H9 (cell line): ENCODE data around the gene F3. TPM values are rescaled to one million over a fixed set of nuclear protein-coding genes. Genes with fewer than 3 reads are reported as not detected.

ENCODE experiments used
- DNase-seq: peaks from one replicate; pipeline ENCODE4 v3.0.0-alpha.2; 2017
- H2AFZ ChIP-seq: one replicate; pipeline ENCODE4 v1.6.1; 2013; ENCODE audit warnings: mild to moderate bottlenecking, low read length, control low read depth, moderate library complexity
- H2AK5ac ChIP-seq: 2 replicates; pipeline ENCODE4 v1.6.1; 2013; ENCODE audit warnings: low read length, control low read depth, mixed read lengths; ENCODE audit not compliant: insufficient read length
- H2BK120ac ChIP-seq: one replicate; pipeline ENCODE4 v1.6.1; 2013; ENCODE audit warnings: low read depth, mild to moderate bottlenecking, low read length, control low read depth, inconsistent platforms; ENCODE audit not compliant: poor library complexity, severe bottlenecking
- H2BK12ac ChIP-seq: 2 replicates; pipeline ENCODE4 v1.6.1; 2013; ENCODE audit warnings: low read length, control low read depth, mixed read lengths, low read depth; ENCODE audit not compliant: insufficient read length
- H2BK15ac ChIP-seq: 2 replicates; pipeline ENCODE4 v1.6.1; 2013; ENCODE audit warnings: low read depth, low read length, control low read depth
- H2BK20ac ChIP-seq: one replicate; pipeline ENCODE4 v1.6.1; 2013; ENCODE audit warnings: low read depth, mild to moderate bottlenecking, low read length, control low read depth, inconsistent platforms; ENCODE audit not compliant: poor library complexity, severe bottlenecking
- H2BK5ac ChIP-seq: 2 replicates; pipeline ENCODE4 v1.6.1; 2013; ENCODE audit warnings: low read length, control low read depth, mixed read lengths; ENCODE audit not compliant: insufficient read length
- H3K14ac ChIP-seq: 2 replicates; pipeline ENCODE4 v1.6.1; 2013; ENCODE audit warnings: low read length, control low read depth; ENCODE audit not compliant: insufficient read depth
- H3K18ac ChIP-seq: 2 replicates; pipeline ENCODE4 v1.6.1; 2013; ENCODE audit warnings: low read depth, mild to moderate bottlenecking, mixed read lengths, low read length, control low read depth; ENCODE audit not compliant: insufficient read length
- H3K23ac ChIP-seq: 2 replicates; pipeline ENCODE4 v1.6.1; 2013; ENCODE audit warnings: low read length, control low read depth, mixed read lengths, low read depth; ENCODE audit not compliant: insufficient read length
- H3K23me2 ChIP-seq: 2 replicates; pipeline ENCODE4 v1.6.1; 2013; ENCODE audit warnings: low read depth, mild to moderate bottlenecking, mixed read lengths, low read length, control low read depth; ENCODE audit not compliant: insufficient read length, poor library complexity, severe bottlenecking
- H3K27ac ChIP-seq: 2 replicates; pipeline ENCODE4 v1.5.1; 2013; ENCODE audit warnings: low read length, control low read depth, mixed read lengths, low read depth; ENCODE audit not compliant: insufficient read length
- H3K27me3 ChIP-seq: 2 replicates; pipeline ENCODE4 v1.6.1; 2013; ENCODE audit warnings: low read length, control low read depth, inconsistent platforms; ENCODE audit not compliant: insufficient read depth
- H3K4ac ChIP-seq: 2 replicates; pipeline ENCODE4 v1.6.1; 2013; ENCODE audit warnings: low read depth, mild to moderate bottlenecking, control low read depth, inconsistent platforms, low read length, moderate library complexity
- H3K4me1 ChIP-seq: 2 replicates; pipeline ENCODE4 v1.6.1; 2013; ENCODE audit warnings: low read length, control low read depth, inconsistent platforms; ENCODE audit not compliant: insufficient read depth
- H3K4me2 ChIP-seq: 2 replicates; pipeline ENCODE4 v1.6.1; 2013; ENCODE audit warnings: low read length, control low read depth, mixed read lengths; ENCODE audit not compliant: insufficient read length, insufficient read depth
- H3K56ac ChIP-seq: 2 replicates; pipeline ENCODE4 v1.6.1; 2013; ENCODE audit warnings: low read depth, mild to moderate bottlenecking, mixed read lengths, low read length, control low read depth; ENCODE audit not compliant: insufficient read length
- H3K79me1 ChIP-seq: 2 replicates; pipeline ENCODE4 v1.6.1; 2013; ENCODE audit warnings: low read depth, mild to moderate bottlenecking, moderate library complexity, low read length, control low read depth, inconsistent platforms; ENCODE audit not compliant: insufficient read depth, poor library complexity, severe bottlenecking
- H3K79me2 ChIP-seq: 2 replicates; pipeline ENCODE4 v1.6.1; 2013; ENCODE audit warnings: low read length, control low read depth, inconsistent platforms; ENCODE audit not compliant: insufficient read depth
- H3K9ac ChIP-seq: 2 replicates; pipeline ENCODE4 v1.6.1; 2013; ENCODE audit warnings: low read length, control low read depth, mixed read lengths; ENCODE audit not compliant: insufficient read length; ENCODE audit errors: extremely low read depth
- H3K9me3 ChIP-seq: one replicate; pipeline ENCODE4 v1.6.1; 2013; ENCODE audit warnings: low read depth, low read length, inconsistent platforms; ENCODE audit not compliant: control insufficient read depth
- H3T11ph ChIP-seq: one replicate; pipeline ENCODE4 v1.6.1; 2013; ENCODE audit warnings: mild to moderate bottlenecking, low read length, control low read depth, inconsistent platforms
- H4K20me1 ChIP-seq: one replicate; pipeline ENCODE4 v1.6.1; 2013; ENCODE audit not compliant: control insufficient read depth, insufficient read length, insufficient read depth
- H4K5ac ChIP-seq: 2 replicates; pipeline ENCODE4 v1.6.1; 2013; ENCODE audit warnings: low read depth, mild to moderate bottlenecking, mixed read lengths, low read length, control low read depth; ENCODE audit not compliant: insufficient read length
- H4K8ac ChIP-seq: replicated peaks from 2 replicates; pipeline ENCODE4 v1.6.1; 2013; ENCODE audit warnings: low read length, control low read depth, mixed read lengths, low read depth; ENCODE audit not compliant: insufficient read length
- H4K91ac ChIP-seq: 2 replicates; pipeline ENCODE4 v1.6.1; 2013; ENCODE audit warnings: low read depth, mild to moderate bottlenecking, moderate library complexity, mixed read lengths, low read length, control low read depth; ENCODE audit not compliant: insufficient read length
- H3K27ac Mint-ChIP-seq, 3 experiments: 2 replicates in 2 of 3; 3 replicates in 1 of 3; pipeline ENCODE4 v1.8.0; 2020 to 2021; ENCODE audit warnings: mixed read lengths in 3 of 3, mild to moderate bottlenecking in 1 of 3, moderate library complexity in 1 of 3
- H3K27me3 Mint-ChIP-seq: 2 replicates; pipeline ENCODE4 v1.8.0; 2021; ENCODE audit warnings: low read depth, mild to moderate bottlenecking, moderate library complexity, mixed read lengths
- H3K36me3 Mint-ChIP-seq, 3 experiments: 2 replicates in 2 of 3; 3 replicates in 1 of 3; pipeline ENCODE4 v1.8.0; 2020 to 2021; ENCODE audit warnings: low read depth in 3 of 3, mixed read lengths in 3 of 3; ENCODE audit not compliant: insufficient read depth in 1 of 3
- H3K4me1 Mint-ChIP-seq, 2 experiments: 2 replicates each; pipeline ENCODE4 v1.8.0; 2020; ENCODE audit warnings: mixed read lengths in 2 of 2
- H3K4me3 Mint-ChIP-seq, 2 experiments: 2 replicates in 1 of 2; 3 replicates in 1 of 2; pipeline ENCODE4 v1.8.0; 2020 to 2021; ENCODE audit warnings: mild to moderate bottlenecking in 2 of 2, mixed read lengths in 2 of 2, moderate library complexity in 1 of 2
- H3K9me3 Mint-ChIP-seq, 2 experiments: 2 replicates in 1 of 2; 3 replicates in 1 of 2; pipeline ENCODE4 v1.8.0; 2020; ENCODE audit warnings: mild to moderate bottlenecking in 2 of 2, mixed read lengths in 2 of 2, moderate library complexity in 1 of 2
- WGBS: extraction: QIAGEN DNeasy Blood & Tissue Kit; methylation state at CpG from one replicate; pipeline ENCODE4 v1.1.7; 2013; ENCODE audit warnings: missing lambda C conversion rate, low lambda C conversion rate, mixed read lengths; ENCODE audit not compliant: insufficient read length; ENCODE audit errors: extremely low coverage; 5-methylcytosine and 5-hydroxymethylcytosine counted together
- total RNA-seq: library from RNA; stranded (reverse); gene quantifications from 2 replicates; pipeline ENCODE4 v1.2.1, GENCODE V29; 2021
- TF ChIP-seq, protein P1 (sequence below): fragments of 200-600 bp; sonication (generic); conservative IDR thresholded peaks from 3 replicates; pipeline ENCODE4 v1.8.0; 2021; ENCODE audit warnings: antibody characterized with exemption, mild to moderate bottlenecking

Gene F3
- total RNA-seq, 1 experiment from 2014 or later: 21.7 TPM

GRCh38 chr1:94501935-94502334 is 39.6 kb downstream of the F3 start:
- Histone ChIP-seq H4K8ac (no peak overlapping the region), H2BK12ac (no peak overlapping the region), H2AFZ (no peak overlapping the region), H2BK120ac (no peak overlapping the region), H2BK20ac (no peak overlapping the region), H3K79me1 (no peaks in the 10 kb centered on the region), H4K5ac (no peak overlapping the region), H3K18ac (no peak overlapping the region), H3K4ac (no peak overlapping the region), H2AK5ac (no peak overlapping the region), H4K20me1 (no peaks in the 10 kb centered on the region), H3K23me2 (no peaks in the 10 kb centered on the region), H3K4me2 (no peak overlapping the region), H3K56ac (no peak overlapping the region), H3K27me3 (no peaks in the 10 kb centered on the region), H3K9me3 (no peaks in the 10 kb centered on the region), H3K23ac (no peak overlapping the region), H3K14ac (no peak overlapping the region), H3K27ac (no peak overlapping the region), H3K9ac (no peak overlapping the region), H3K79me2 (no peaks in the 10 kb centered on the region), H2BK5ac (no peak overlapping the region), H4K91ac (no peak overlapping the region), H3T11ph (no peak overlapping the region), H3K4me1 (no peaks in the 10 kb centered on the region), H2BK15ac (no peak overlapping the region)
- peaks cover 8 to 47% (median 36%) of the 10 kb centered on the region in 3 experiments; a peak in 6 of 7 replicates for H3K36me3 Mint-ChIP-seq
- H3K27ac Mint-ChIP-seq: no peak overlapping the region
- H3K4me3 Mint-ChIP-seq: no peak overlapping the region
- no CpG with 5 or more reads among the region's 4 CpGs for WGBS
- no peaks in the 10 kb centered on the region for H3K27me3 Mint-ChIP-seq
- DNase-seq: no peak
- H3K9me3 Mint-ChIP-seq: no peaks in the 10 kb centered on the region
- TF ChIP-seq, protein P1, sequence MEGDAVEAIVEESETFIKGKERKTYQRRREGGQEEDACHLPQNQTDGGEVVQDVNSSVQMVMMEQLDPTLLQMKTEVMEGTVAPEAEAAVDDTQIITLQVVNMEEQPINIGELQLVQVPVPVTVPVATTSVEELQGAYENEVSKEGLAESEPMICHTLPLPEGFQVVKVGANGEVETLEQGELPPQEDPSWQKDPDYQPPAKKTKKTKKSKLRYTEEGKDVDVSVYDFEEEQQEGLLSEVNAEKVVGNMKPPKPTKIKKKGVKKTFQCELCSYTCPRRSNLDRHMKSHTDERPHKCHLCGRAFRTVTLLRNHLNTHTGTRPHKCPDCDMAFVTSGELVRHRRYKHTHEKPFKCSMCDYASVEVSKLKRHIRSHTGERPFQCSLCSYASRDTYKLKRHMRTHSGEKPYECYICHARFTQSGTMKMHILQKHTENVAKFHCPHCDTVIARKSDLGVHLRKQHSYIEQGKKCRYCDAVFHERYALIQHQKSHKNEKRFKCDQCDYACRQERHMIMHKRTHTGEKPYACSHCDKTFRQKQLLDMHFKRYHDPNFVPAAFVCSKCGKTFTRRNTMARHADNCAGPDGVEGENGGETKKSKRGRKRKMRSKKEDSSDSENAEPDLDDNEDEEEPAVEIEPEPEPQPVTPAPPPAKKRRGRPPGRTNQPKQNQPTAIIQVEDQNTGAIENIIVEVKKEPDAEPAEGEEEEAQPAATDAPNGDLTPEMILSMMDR: no peak
- H3K4me1 Mint-ChIP-seq: no peaks in the 10 kb centered on the region
